ENCODE results near the gene RIC8B.
"Not testable (repeated sequence)": the region's sequence is repeated elsewhere in the genome, so short reads cannot be mapped to it uniquely, and the experiment has no call there.

Gene RIC8B

DNA sequence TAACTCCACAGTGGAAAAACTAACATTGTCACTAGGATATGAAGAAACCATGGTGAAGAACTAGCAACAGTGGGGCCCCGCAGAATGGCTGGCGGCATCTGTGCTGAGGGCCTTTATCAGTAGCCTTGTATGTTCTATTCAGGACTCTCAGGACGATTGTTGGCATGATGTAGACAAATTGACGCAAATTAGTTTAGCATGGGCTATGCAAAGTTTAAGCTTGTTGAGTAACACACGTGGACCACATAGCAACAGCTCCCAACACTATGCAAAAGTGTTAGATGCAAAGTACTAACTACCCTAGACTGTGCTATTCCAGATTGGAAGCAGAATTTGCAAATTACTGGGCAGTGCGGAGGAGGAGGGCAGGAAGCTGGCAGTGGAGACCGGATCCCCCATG is 143.0 kb downstream of the RIC8B start:
- peak in 1 of 2 donors; percentile 51 for DNase-seq (ENCODE audit: low read depth in 2 of 2)
- H3K4me3 ChIP-seq (replicated peaks in 1 of 2; ENCODE audit: low read depth in 2 of 2, low read length in 2 of 2), result no peak overlapping the region
- TF ChIP-seq, protein P1, sequence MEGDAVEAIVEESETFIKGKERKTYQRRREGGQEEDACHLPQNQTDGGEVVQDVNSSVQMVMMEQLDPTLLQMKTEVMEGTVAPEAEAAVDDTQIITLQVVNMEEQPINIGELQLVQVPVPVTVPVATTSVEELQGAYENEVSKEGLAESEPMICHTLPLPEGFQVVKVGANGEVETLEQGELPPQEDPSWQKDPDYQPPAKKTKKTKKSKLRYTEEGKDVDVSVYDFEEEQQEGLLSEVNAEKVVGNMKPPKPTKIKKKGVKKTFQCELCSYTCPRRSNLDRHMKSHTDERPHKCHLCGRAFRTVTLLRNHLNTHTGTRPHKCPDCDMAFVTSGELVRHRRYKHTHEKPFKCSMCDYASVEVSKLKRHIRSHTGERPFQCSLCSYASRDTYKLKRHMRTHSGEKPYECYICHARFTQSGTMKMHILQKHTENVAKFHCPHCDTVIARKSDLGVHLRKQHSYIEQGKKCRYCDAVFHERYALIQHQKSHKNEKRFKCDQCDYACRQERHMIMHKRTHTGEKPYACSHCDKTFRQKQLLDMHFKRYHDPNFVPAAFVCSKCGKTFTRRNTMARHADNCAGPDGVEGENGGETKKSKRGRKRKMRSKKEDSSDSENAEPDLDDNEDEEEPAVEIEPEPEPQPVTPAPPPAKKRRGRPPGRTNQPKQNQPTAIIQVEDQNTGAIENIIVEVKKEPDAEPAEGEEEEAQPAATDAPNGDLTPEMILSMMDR (IDR thresholded peaks at IDR 0.05; ENCODE audit: low read depth, low read length), result no peak

- no peak overlapping the region for H3K4me3 ChIP-seq (replicated peaks in 1 of 2; ENCODE audit: low read depth in 2 of 2, low read length in 2 of 2)
- TF ChIP-seq, protein P1 (IDR thresholded peaks at IDR 0.05; ENCODE audit: low read depth, low read length), result peak; percentile 56
- DNase-seq (ENCODE audit: low read depth in 2 of 2), result peak; percentile 27 to 29
These were observed 144.3 kb downstream of the RIC8B start for GRCh38 chr12:106918746-106919145.

DNA sequence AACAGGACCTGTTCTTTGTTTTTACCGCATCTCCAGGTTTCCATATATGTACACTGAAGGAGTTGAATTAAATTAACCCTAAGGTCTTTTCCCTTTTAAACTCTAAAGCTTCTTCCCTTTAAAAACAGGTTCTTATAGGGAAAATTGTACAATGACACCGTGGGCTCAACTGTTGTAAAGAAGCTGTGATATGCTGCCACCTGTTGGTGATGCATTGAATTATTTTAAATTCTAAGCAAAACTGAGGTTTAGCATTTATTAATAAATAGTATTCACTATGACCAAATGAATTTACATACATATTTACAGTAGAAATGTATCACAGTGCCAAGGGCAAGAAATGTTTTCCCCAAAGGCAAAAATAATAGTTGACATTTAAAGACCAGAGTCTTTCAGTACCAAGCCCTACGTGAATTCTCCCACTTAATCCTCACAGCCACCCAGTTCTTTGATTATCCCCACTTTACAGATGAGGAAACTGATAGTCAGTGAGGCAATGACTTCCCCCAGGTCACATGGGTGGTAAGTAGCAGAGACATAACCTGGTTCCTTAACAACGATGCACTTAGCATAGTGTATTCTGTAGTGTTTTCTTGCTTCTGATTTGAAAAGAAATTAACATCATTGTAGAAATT is 145.5 kb downstream of the RIC8B start:
- peak; percentile 72 to 75 for DNase-seq (ENCODE audit: low read depth in 2 of 2)
- no peak overlapping the region for H3K4me3 ChIP-seq (replicated peaks in 1 of 2; ENCODE audit: low read depth in 2 of 2, low read length in 2 of 2)
- TF ChIP-seq, protein P1 (IDR thresholded peaks at IDR 0.05; ENCODE audit: low read depth, low read length), result peak; percentile 61

- DNase-seq (ENCODE audit: low read depth in 2 of 2); H3K4me3 ChIP-seq (replicated peaks in 1 of 2; ENCODE audit: low read depth in 2 of 2, low read length in 2 of 2): not testable (repeated sequence)
These were observed 147.5 kb downstream of the RIC8B start for GRCh38 chr12:106921976-106922375.

DNA sequence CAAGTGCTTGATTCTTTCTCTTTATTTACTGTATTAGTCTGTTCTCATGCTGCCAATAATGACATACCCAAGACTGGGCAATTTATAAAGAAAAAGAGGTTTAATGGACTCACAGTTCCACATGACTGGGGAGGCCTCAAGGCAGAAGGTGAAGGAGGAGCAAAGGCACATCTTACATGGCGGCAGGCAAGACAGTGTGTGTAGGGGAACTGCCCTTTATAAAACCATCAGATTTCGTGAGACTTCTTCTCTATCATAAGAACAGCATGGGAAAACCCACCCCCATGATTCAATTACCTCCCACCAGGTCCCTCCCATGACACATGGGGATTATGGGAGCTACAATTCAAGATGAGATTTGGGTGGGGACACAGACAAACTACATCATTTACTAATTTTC is 149.1 kb downstream of the RIC8B start:
- not testable (repeated sequence) for H3K4me3 ChIP-seq (replicated peaks in 1 of 2; ENCODE audit: low read depth in 2 of 2, low read length in 2 of 2); DNase-seq (ENCODE audit: low read depth in 2 of 2)

GRCh38 chr12:106924268-106924861 is 149.9 kb downstream of the RIC8B start:
- H3K4me3 ChIP-seq (replicated peaks in 1 of 2; ENCODE audit: low read depth in 2 of 2, low read length in 2 of 2), result no peak overlapping the region
- TF ChIP-seq, protein P1 (IDR thresholded peaks at IDR 0.05; ENCODE audit: low read depth, low read length), result no peak
- peak; percentile 7 to 18 for DNase-seq (ENCODE audit: low read depth in 2 of 2)

- H3K4me3 ChIP-seq (replicated peaks in 1 of 2; ENCODE audit: low read depth in 2 of 2, low read length in 2 of 2), result no peak overlapping the region
- no peak for DNase-seq (ENCODE audit: low read depth in 2 of 2)
- TF ChIP-seq, protein P1 (IDR thresholded peaks at IDR 0.05; ENCODE audit: low read depth, low read length), result no peak
These were observed 152.2 kb downstream of the RIC8B start for GRCh38 chr12:106926657-106927056.

GRCh38 chr12:106934277-106934676 is 159.8 kb downstream of the RIC8B start:
- TF ChIP-seq, protein P1 (IDR thresholded peaks at IDR 0.05; ENCODE audit: low read depth, low read length), result no peak
- no peak for DNase-seq (ENCODE audit: low read depth in 2 of 2)
- H3K4me3 ChIP-seq (replicated peaks in 1 of 2; ENCODE audit: low read depth in 2 of 2, low read length in 2 of 2), result no peak overlapping the region
